ENCODE results near the gene LRP1.

Gene LRP1

DNA sequence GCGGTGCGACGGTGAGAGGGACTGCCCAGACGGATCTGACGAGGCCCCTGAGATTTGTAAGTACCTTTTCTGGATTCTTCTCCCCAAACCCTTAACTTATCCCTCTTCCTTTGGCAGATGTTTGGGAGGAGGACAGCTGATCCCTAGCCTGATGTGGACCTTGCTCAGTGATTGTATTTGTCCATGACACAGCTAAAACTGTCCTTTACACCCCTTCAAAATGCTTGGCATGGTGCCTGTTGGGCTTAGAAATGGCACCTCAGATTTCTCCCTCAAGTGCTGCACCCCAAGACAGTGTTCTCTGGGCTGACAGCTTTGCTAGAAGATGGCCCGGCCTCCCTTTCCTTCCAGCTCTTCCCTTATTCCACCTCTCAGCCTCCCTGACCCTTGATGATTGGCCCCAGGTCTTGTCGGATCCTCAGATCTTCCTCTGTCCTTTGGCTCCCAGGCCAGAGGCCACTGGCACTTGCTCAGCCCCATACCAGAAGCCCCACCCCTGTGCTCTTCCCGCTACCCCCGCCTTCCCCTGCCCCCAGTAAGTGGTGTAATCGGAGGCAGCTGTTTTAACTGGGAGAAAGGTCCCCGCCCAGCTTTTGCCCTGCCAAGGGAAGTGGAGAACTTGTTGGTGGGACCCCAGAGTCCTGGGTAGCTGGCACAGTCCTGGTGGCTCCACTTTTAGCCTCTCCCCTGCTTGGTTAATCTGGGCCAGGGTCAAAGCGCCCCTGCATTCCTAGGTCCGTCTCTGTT is 10.4 kb downstream of the LRP1 start:
- no peak for DNase-seq

- no peak for DNase-seq
These were observed 11.7 kb downstream of the LRP1 start for GRCh38 chr12:57139796-57140649.

DNA sequence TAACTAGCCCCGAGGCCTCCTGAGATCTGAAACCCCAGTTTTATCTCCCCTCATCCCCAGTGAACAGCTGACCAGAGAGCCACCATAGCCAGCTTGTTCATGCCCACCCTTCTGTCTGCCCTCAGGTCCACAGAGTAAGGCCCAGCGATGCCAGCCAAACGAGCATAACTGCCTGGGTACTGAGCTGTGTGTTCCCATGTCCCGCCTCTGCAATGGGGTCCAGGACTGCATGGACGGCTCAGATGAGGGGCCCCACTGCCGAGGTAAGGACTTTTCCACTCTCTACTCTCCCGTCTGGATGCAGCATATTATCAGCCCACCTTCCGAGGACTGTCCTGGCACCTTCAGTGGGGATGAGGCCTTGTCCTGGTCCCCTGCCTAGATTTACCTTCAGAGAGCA is 13.0 kb downstream of the LRP1 start:
- no peak for DNase-seq

- no peak for DNase-seq
These were observed 13.8 kb downstream of the LRP1 start for GRCh38 chr12:57142121-57142520.

- DNase-seq, result no peak
These were observed 14.4 kb downstream of the LRP1 start for GRCh38 chr12:57142727-57143126.

DNA sequence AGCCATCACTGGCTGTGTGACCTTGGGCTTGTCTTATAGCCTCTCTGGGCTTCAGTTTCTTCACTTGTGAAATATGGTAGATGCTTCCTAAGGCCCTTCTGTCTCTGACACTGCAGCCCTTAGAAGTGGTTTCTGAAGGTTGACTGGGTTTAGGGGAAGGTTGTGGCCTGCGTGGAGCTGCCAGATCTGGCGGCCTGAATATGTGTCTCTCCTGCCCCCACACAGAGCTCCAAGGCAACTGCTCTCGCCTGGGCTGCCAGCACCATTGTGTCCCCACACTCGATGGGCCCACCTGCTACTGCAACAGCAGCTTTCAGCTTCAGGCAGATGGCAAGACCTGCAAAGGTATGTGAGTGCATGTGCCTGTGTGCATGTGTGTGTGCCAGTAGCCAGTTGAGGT is 15.2 kb downstream of the LRP1 start:
- DNase-seq, result no peak

DNA sequence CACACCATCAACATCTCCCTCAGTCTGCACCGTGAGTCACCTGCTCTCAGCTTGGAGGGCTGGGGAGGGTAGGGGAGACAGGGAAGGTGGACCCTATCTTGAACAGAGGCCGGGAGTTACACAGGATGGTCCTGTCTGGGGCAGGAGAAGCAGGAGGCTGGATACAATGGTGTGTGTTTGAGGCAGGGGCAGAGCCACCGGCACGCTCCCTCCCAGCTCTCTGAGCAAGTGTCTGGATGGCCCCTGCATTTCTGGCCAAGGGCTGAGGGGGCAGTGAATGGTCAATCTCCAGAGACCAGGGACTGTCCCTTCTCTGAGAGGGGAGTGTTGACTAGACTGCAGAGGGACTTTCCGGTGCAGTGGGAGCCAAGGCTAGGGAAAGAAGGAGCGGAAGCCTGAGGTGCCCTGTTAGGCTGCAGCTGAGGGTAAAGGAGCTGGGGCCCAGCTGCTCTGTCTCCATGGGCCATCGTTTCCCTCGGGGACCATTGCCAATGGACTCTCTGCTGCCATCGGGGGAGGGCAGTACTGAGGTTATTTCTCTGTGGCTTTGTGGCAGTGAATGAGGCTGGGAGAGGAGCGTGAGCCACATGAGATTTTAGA is 17.3 kb downstream of the LRP1 start:
- DNase-seq, result no peak

GRCh38 chr12:57146092-57146491 is 17.8 kb downstream of the LRP1 start:
- DNase-seq, result no peak

- no peak for DNase-seq
These were observed 19.0 kb downstream of the LRP1 start, which contains the start of gene LRP1-AS for GRCh38 chr12:57146961-57147944. LRP1-AS (minus strand) TSS chr12:57147619.

DNA sequence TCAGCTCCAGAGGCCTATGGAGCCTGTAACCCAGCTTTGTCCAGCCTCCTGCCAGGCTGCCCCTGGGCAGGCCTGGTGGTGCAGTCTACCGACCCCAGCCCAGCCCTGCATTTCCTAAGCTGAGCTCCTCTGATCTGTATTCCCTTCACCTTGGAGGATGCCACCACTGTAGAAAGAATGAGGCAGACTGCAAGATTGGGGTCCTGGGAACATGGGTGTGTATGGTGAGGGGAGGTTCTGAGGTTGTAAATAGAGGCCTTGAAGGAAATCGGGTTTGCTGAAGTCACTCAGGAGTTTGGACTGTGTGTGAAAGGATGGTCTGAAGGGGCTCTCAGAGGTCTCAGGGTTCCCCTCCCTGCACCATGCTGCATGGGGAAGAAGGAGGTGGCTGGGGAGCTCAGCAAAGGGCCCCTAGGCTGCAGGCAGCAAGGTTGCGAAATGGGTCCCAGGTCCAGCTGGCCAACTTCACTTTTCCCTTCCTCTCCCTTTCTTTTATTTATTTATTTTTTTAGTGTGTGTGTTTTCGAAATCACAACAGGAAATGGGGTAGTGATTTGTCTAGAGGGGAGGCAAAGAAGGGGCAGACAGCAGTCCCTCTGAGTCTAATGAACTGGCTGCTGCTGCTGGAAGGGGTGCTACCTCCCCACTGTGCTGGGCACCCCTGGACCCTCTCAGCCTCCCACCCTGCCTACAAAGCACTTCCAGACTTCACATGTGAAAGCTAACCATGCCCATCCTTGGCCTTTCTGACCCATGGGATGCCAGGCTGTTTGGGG is 20.4 kb downstream of the LRP1 start:
- no peak for DNase-seq

DNA sequence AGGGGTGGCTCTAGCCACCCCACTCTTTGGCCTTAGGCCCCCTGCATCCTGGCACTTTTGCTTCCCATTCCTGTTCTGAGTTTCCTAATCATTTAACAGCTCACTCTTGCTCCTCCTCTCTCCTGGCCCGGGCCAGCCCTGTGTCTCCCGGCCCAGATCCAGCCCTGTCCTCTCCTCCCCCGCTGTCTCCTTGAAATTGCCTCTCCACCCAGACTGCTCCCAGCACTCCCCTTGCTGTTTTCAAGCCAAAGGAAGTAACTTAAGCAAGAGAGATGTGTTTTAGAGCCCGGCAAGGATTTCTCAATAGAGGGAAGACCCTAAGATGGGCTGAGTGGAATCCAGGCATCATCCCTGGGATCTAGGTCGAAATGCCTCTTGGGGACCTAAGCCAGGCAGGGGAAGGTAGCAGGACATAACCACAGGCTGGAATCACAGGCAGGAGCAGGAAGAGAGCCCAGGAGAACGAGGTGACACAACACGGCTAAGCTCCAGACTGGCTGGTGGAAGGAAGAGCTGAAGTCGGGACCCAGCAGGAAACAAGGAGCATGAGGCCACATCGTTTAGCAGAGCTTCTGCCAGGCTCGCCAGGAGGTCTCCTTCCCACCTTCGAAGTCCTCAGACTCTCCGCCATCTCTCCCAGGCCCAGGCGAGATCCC is 21.1 kb downstream of the LRP1 start:
- DNase-seq, result no peak

DNA sequence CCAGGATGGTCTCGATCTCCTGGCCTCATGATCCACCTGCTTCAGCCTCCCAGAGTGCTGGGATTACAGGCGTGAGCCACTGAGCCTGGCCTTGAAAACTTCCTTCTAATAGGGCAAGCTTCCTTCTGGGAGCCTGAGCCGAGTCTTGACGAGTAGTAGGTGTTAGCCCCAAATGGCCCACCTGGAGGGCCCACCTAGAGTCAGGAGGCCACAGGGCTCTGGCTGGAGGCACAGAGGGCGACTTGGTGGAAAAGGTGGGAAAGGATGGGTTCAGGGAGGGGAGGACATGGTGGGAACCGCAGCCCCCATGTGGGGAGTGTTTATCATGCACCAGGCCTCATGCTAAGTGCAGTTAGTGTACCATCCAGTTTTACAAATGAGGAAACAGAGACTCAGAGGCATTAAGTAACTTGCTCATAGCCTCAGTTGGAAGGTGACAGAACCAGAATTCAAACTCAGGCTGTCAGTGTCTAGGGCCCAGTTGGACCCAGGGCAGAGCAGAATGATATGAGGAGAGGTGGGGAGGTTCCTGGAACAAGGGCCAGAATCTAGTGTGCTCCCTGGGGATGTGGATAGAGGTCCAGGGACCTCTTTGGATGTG is 22.2 kb downstream of the LRP1 start:
- DNase-seq, result no peak

DNA sequence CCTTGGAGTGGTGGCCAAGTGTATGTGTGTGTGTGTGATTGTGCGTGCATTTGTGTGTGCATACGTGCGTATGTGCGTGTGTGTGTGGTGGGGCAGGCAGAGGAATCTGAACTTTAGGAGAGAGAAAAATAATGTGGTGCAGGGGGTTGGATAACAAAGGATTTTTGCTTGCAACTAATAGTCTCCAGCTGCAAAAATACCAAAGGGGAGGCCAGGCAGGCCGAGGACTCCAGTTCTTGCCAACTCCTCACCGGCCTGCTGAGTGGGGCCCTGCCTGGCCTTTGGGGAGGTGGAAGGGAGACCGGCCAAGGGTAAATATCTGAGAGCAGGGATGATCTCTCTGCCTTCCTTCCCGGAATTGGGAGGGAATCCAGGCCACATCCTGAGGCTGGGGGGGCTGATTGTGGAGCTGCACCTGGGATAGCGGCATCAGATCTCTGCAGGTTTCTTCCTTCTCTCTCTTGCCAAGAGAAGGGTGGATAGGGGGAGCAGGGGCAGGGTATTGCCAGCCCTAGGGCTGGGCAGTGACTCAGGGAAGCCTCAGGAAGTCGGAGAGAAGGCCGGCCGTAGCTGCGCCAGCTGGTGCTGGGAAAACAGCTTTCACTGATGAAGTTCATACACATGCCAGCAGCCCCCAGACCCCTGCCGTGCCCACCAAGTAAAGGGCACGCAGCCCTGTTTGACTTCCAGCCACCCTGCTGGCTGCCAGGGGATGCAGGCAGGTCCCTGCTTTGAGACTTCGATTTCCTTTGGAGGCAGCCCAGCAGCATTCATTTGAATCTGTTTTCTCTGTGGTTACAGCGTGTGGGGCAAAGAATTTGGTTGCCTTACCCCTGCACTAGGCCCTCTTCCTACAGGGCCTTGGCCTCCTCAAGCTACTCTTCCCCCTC is 23.7 kb downstream of the LRP1 start:
- no peak for DNase-seq

DNA sequence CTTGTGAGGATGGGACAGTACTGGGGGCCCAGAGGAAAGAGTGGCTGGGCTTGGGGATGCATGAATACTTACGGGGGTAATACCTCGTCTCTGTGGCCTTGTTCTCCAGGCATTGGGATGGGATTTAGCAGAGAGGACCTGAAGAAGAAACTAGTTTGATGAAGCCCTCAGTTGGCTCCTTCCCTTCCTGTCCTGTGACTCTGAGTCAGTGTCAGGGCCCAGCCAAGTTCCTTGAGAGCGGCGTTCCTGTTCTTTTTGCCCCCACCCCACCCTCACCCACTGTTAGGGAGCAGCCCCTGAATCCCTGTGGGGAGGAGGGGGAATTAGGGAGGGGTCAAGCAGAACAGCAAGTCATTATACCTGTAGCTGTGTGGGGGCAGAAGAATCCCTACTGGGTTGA is 24.4 kb downstream of the LRP1 start:
- no peak for DNase-seq

GRCh38 chr12:57153415-57153997 is 25.2 kb downstream of the LRP1 start:
- no peak for DNase-seq

- DNase-seq, result no peak
These were observed 25.8 kb downstream of the LRP1 start for GRCh38 chr12:57154076-57154475.

- DNase-seq, result no peak
These were observed 26.6 kb downstream of the LRP1 start for GRCh38 chr12:57154804-57155434.

GRCh38 chr12:57156701-57157403 is 28.6 kb downstream of the LRP1 start:
- no peak for DNase-seq
